Stimulated activated CD4-positive, alpha-beta T cell treated with anti-CD3 and anti-CD28 coated beads, TNF-alpha, amount 100 ng/mL, for 48 hours (primary cell): ENCODE data around the gene FAM24A.

Source experiments
- DNase-seq, 3 donors: peaks; one replicate each; pipeline ENCODE4 v3.0.0-alpha.2; 2020; ENCODE audit warnings: low read depth in 3 of 3

Gene FAM24A

DNA sequence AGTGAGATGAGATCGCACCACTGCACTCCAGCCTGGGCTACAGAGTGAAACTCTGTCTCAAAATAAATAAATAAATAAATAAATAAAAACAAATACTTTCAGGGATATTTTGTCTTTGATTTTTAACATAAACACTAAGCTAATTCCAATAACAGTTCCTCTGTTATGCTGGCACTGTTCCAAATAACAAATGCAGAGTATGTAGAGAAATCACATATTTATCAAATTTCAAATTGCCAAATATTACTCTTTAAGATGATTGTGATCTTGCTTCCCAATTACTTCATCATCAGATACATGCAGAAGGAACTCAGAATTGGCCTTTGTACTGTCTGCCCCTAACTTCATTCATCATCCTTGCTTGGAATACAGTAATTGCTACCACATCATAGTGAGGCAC, 19.7 kb downstream of the FAM24A start:
- no peak for DNase-seq

DNA sequence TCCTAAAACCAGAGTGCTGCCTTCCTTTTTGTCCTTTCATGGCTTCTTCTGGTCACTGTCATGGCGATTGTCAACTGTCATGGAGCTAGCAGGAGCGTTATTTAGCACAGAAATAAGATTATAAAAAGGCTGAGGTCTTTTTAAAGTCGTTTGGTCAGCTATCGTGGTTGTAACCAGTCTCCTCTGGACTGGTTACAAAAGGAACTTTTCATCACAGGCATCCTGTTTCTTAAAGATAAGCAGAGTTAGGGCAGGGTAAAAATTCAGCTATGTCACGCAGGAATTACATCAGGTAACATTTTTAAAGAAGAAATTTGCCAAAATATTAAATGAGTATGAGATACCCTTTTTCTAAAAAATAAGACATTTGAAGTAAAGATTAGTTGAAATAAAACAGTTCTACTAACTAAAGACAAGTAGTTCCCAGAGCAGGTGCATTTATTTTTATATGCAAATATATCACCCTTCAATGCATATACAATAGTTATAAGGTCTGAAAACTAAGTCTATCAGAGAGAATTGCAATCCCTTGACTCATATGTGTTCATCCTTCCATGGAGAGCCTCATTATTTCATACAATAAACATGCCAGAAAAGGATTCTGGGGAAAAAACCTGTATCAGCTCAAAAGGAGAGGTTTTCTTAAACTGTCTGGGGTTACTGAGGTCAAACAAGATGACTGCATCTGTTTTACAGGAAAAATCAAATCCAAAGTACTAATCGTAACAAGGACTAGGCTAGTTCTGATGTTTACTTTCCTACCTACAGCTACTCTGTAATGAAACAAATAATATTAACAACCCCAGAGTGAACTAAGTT, 20.9 kb downstream of the FAM24A start:
- no peak for DNase-seq

DNA sequence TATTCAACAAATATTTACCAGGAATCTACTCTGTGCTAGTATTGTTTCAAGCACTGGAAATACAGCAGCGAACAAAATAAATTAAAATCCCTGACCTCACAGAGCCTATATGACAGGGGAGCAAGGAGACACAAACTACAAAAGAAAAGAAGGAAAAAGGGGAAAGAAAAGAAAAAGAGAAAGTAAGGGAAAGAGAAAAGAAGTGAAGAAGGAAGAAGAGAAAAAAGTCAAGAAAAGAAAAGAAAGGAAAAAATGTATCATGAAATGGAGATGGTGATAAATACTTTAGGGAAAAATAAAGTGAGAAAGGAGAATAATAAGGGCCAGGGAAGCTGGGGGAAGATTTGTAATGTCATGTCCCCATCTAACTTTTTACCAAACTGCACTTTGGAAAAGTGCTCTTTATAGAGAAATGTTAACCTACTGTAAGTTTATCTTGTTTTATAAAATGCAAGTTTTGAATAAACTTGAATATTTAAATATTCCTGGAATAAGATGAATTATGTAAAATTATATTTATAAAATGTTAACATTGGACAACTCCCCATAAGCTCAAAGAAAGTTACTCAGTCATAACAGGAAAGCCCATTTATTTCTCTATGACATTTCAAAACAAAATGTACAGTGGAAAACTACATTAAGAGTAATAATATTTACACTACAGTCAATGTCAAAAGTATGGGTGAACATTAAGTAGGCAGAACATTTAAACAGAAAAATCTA, 28.9 kb downstream of the FAM24A start:
- DNase-seq, result no peak

DNA sequence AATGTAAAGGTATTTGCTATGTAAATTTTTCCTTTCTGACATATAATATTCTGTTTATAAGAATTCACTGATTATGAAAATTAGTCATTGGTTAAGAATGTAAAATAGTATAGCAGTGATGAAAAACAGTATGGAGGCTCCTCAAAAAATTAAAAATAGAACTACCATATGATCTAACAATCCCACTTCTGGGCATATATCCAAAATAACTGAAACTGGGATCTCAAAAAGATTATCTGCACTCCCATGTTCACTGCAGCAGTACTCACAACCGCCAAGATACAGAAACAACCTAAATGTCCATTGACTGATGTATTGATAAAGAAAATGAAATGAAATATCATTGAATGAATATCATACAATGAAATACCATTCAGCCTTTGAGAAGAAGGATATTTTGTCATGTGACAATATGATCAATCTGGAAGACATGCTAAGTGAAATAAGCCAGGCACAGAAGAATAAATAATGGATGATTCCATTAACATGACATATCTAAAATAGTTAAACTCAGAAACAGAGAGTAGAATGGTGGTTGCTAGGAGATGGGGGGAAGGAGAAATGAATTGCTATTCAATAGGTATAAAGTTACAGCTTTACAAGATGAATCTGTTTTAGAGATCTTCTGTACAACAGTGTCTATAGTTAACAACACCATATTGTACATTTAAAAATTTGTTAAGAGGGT, 29.6 kb downstream of the FAM24A start:
- no peak for DNase-seq

GRCh38 chr10:122949296-122949695, 38.9 kb downstream of the FAM24A start:
- no peak for DNase-seq

DNA sequence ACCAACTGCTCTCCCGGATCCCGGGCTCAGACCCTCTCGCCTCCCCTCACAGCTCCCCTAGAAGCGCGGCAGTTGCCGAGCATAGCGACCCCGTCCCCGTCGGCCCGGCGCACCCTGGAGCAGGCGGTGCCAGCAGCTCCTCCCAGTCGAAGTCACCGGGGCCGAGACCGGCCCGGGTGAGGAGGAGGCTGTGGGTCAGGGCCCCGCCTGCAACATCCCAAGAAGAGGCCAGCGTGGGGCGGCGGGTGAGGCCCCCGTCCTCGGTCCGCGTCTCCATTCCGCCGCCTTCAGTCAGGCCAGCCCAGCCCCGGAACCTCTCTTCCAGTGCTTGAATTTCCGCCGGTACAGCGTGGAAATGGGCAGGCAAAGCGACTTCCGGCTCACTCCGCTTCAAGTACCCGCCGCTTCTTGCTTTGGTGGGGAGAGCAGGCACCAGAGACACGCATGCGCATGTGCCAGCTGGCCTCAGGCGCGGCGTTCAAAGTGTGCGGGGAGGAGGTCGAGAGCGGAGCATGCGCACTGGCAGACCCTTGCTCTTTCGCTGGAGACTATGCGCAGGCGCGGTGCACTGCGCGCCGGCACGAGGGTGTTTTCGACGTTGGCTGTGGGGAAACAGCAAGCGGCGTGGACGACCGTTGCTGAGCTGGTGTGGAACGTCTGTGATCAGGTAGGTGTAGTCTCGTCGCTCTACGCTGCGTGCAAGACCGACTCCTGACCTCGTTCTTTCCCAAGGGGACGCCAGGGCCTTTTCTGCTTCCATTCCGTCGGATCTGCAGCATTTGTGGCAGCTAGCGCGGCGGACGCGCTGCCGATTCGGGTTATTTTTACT, 43.7 kb downstream of the FAM24A start, which contains the start of gene C10orf88:
Gene C10orf88 (minus strand): TSS at position 326 of the 829 bp plus-strand sequence. CDS start 49 bp downstream, at position 277.
- peak; percentile 93 to 97 (median 95) for DNase-seq

DNA sequence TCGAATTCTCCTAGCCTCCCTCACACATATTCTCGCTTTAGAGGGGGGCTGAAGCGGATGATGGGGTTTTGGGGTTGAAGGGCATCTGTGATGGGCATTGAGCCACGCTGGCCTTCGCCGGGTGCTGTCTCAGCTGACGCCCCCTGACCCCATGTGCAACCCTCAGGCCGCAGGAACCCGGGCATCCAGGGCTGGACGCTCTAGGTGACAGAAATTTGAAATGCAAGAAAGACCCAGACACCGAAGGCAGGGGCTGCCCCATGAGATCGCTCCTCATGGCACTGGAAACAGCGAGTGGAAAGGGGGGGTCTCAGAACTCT, 44.3 kb downstream of the FAM24A start:
- DNase-seq, result no peak

DNA sequence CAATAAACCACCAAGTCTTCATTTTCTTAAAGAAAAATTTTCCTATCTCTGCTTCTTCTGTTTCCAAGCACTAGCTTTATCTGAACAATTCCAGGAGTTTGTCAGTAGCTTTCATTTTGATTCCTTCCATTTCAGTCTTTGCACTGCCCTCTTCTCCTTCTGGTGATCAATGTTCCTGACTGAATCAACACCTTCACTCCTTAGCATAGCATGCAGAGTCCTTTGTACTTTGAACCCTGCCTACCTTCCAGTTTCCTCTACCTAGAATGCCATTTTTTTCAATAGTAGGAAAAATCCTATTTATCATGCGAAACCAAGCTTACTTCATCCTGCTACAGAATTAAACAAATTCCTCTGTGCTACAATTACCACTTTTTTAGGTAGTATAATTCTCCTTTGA, 45.5 kb downstream of the FAM24A start:
- DNase-seq, result no peak

GRCh38 chr10:122957474-122957873, 47.1 kb downstream of the FAM24A start:
- DNase-seq, result no peak

DNA sequence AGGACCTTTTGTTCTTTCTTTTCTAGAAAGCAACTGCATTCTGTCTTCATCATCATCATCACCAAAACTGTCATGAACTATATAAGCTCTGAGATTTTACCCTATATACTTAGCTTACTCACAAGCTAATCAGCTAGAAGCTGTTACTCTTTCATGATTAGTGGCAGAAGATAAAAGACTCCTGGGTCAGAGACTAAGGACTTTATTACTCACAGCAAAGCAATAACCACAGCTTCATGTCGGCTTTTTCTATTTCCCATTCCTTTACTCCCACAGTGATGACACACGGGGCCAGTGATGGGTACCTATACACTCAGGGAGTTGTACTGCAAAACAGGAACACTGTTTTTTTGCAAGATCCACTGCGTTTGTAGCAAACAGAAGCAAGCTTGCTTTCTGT, 52.0 kb downstream of the FAM24A start:
- DNase-seq, result no peak
